ENCODE results near the gene BRINP3. TPM values are rescaled to one million over a fixed set of nuclear protein-coding genes. Genes with fewer than 3 reads are reported as not detected.

BRINP3 gene
- total RNA-seq, 2 donors from 2014 or later: 3.0 to 17.0 TPM

- Histone ChIP-seq H3K4me1 (replicated peaks) (no peaks in the 10 kb centered on the region), H3K4me3 (no peak overlapping the region), H3K27me3 (replicated peaks; ENCODE audit: insufficient read depth) (no peaks in the 10 kb centered on the region), H3K27ac (no peak overlapping the region), H3K9me3 (no peaks in the 10 kb centered on the region), H3K36me3 (no peaks in the 10 kb centered on the region)
- intact Hi-C loops (cut with DNase I): no loop called here
- no peak for DNase-seq (ENCODE audit: low spot score)
- TF ChIP-seq POLR2AphosphoS5 (IDR thresholded peaks at IDR 0.05) (no peak), POLR2A (IDR thresholded peaks at IDR 0.05) (no peak), CTCF (IDR thresholded peaks at IDR 0.05) (no peak)
These were observed 360.7 kb downstream of the BRINP3 start for GRCh38 chr1:190116921-190117320.

DNA sequence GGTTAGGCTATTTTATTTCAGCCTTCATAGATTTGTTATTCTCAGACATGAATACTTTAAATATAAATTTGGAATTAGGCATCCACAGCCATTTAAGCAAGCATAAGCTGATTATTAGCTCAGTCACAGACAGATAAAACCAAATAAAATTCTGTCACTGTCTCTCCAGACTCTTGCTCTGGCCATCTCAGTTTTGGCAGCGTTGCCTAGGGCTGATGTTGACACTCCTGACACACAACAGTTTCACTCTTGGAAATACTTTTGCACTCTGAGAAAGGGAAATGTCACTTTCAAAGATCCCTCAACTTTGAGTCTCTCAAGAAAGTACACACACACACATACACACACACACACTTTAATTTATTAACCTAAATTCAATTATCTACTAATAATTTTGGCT is 372.7 kb downstream of the BRINP3 start:
- H3K4me3 ChIP-seq: no peak overlapping the region
- no peaks in the 10 kb centered on the region for H3K27me3 ChIP-seq (replicated peaks; ENCODE audit: insufficient read depth)
- H3K9me3 ChIP-seq: no peaks in the 10 kb centered on the region
- no peak for DNase-seq (ENCODE audit: low spot score)
- WGBS: 18% methylated on average over 1 of the region's 1 CpG
- TF ChIP-seq POLR2AphosphoS5 (IDR thresholded peaks at IDR 0.05) (no peak), POLR2A (IDR thresholded peaks at IDR 0.05) (no peak), CTCF (IDR thresholded peaks at IDR 0.05) (no peak)
- no peaks in the 10 kb centered on the region for H3K36me3 ChIP-seq
- H3K4me1 ChIP-seq (replicated peaks): no peaks in the 10 kb centered on the region
- no peak overlapping the region for H3K27ac ChIP-seq
- intact Hi-C loops (cut with DNase I): no loop called here

DNA sequence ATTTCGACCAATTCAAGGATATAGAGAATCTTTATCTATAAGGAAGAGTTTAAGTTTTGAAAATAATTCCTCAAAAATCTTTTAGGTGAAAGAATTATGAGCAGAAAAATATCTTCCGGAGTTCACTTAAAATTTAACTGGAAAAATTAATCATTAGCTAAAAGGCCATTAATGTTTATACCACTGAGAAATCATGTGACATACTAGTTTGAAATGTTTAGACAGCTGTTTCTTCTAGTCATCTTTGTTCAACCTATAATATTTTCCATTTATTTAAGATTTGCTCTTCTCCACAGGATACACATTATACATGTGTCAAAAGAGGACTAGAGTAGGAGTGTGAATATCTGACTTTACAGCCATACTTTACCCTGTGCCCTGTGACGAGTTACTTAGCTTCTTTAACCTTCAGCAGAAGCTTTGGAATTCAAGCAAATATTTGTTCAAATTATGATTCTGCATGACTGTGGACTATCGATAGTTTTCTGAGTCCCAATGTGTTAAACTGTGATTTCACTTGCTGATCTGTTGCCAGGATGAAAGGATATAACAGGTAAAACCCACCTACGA is 374.8 kb downstream of the BRINP3 start:
- no peaks in the 10 kb centered on the region for H3K36me3 ChIP-seq
- no peaks in the 10 kb centered on the region for H3K27me3 ChIP-seq (replicated peaks; ENCODE audit: insufficient read depth)
- TF ChIP-seq POLR2AphosphoS5 (IDR thresholded peaks at IDR 0.05) (no peak), CTCF (IDR thresholded peaks at IDR 0.05) (no peak), POLR2A (IDR thresholded peaks at IDR 0.05) (no peak)
- H3K27ac ChIP-seq: no peak overlapping the region
- no peak overlapping the region for H3K4me3 ChIP-seq
- no peak for DNase-seq (ENCODE audit: low spot score)
- 68% methylated on average over 5 of the region's 5 CpGs for WGBS
- no peaks in the 10 kb centered on the region for H3K4me1 ChIP-seq (replicated peaks)
- intact Hi-C loops (cut with DNase I): no loop called here
- H3K9me3 ChIP-seq: no peaks in the 10 kb centered on the region

GRCh38 chr1:190101756-190102155 is 375.9 kb downstream of the BRINP3 start:
- H3K9me3 ChIP-seq: no peaks in the 10 kb centered on the region
- no peak for DNase-seq (ENCODE audit: low spot score)
- H3K36me3 ChIP-seq: no peaks in the 10 kb centered on the region
- intact Hi-C loops (cut with DNase I): no loop called here
- 66% methylated on average over 3 of the region's 3 CpGs for WGBS
- TF ChIP-seq CTCF (IDR thresholded peaks at IDR 0.05) (no peak), POLR2AphosphoS5 (IDR thresholded peaks at IDR 0.05) (no peak), POLR2A (IDR thresholded peaks at IDR 0.05) (no peak)
- no peak overlapping the region for H3K27ac ChIP-seq
- no peaks in the 10 kb centered on the region for H3K4me1 ChIP-seq (replicated peaks)
- H3K27me3 ChIP-seq (replicated peaks; ENCODE audit: insufficient read depth): no peaks in the 10 kb centered on the region
- H3K4me3 ChIP-seq: no peak overlapping the region

DNA sequence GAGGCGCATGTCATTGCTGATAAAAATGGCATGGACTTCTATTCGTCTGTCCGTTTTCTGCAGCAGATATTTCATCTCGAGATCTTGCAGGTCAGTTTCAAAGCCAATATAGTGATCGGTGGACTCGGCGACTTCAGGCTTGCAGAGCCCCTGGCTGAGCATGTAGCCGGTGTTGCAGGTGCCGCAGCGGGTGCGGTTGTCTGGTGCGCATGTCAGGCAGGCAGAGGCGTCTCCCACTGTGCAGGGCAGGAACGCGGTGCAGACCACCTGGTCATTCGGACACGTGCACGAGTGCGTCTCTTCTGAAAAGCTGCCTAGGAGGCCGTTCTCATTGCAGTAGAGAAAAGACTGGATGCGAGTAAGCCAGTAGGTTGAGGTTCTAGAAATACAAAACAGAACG is 378.9 kb downstream of the BRINP3 start:
- H3K27me3 ChIP-seq (replicated peaks; ENCODE audit: insufficient read depth): no peaks in the 10 kb centered on the region
- 92% methylated on average over 22 of the region's 22 CpGs for WGBS
- no peak overlapping the region for H3K4me3 ChIP-seq
- intact Hi-C loops (cut with DNase I): no loop called here
- no peak overlapping the region for H3K27ac ChIP-seq
- no peaks in the 10 kb centered on the region for H3K36me3 ChIP-seq
- TF ChIP-seq POLR2A (IDR thresholded peaks at IDR 0.05): no peak
- TF ChIP-seq POLR2AphosphoS5 (IDR thresholded peaks at IDR 0.05): no peak
- TF ChIP-seq CTCF (IDR thresholded peaks at IDR 0.05): no peak
- H3K9me3 ChIP-seq: no peaks in the 10 kb centered on the region
- no peaks in the 10 kb centered on the region for H3K4me1 ChIP-seq (replicated peaks)
- DNase-seq (ENCODE audit: low spot score): no peak
